ENCODE data around the gene GPC5. TPM values are rescaled to one million over a fixed set of nuclear protein-coding genes. Genes with fewer than 3 reads are reported as not detected.

GPC5 gene
- total and polyA plus RNA-seq, 9 donors, result 0.10 to 1.5 (median 0.38) TPM

DNA sequence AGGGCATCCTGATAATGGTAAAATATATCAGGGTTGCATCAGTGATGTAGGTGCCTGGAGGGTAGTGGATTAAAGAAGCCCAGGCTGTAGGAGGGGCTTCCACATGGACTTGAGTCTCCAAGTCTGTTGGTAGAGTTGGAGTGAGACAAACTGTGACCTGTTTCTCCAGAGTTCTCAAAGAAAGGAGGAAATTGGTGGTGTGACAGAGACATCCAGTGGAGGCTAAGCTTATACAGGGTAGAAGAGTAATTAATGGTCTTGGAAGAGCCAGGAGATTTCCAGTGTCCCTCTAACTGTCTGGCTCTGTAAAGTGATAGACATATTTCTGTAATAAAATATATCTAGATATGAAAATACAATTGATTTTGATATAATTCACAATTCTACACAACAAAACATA lies 61.1 kb downstream of the GPC5 start:
- H3K4me1 ChIP-seq (ENCODE audit: insufficient read depth), result no peaks in the 10 kb centered on the region
- H3K27me3 ChIP-seq, result no peaks in the 10 kb centered on the region
- no peak for DNase-seq
- H3K9me3 ChIP-seq, result no peaks in the 10 kb centered on the region
- H3K36me3 ChIP-seq, result no peaks in the 10 kb centered on the region
- H3K4me3 ChIP-seq, result no peak overlapping the region
- intact Hi-C loops (cut with DNase I), result no loop called here
- no peak for TF ChIP-seq EP300 (IDR thresholded peaks at IDR 0.05)
- TF ChIP-seq, protein P1, sequence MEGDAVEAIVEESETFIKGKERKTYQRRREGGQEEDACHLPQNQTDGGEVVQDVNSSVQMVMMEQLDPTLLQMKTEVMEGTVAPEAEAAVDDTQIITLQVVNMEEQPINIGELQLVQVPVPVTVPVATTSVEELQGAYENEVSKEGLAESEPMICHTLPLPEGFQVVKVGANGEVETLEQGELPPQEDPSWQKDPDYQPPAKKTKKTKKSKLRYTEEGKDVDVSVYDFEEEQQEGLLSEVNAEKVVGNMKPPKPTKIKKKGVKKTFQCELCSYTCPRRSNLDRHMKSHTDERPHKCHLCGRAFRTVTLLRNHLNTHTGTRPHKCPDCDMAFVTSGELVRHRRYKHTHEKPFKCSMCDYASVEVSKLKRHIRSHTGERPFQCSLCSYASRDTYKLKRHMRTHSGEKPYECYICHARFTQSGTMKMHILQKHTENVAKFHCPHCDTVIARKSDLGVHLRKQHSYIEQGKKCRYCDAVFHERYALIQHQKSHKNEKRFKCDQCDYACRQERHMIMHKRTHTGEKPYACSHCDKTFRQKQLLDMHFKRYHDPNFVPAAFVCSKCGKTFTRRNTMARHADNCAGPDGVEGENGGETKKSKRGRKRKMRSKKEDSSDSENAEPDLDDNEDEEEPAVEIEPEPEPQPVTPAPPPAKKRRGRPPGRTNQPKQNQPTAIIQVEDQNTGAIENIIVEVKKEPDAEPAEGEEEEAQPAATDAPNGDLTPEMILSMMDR (IDR thresholded peaks at IDR 0.05), result no peak
- no peak for TF ChIP-seq POLR2A (IDR thresholded peaks at IDR 0.05)
- H3K27ac ChIP-seq, result no peak overlapping the region

DNA sequence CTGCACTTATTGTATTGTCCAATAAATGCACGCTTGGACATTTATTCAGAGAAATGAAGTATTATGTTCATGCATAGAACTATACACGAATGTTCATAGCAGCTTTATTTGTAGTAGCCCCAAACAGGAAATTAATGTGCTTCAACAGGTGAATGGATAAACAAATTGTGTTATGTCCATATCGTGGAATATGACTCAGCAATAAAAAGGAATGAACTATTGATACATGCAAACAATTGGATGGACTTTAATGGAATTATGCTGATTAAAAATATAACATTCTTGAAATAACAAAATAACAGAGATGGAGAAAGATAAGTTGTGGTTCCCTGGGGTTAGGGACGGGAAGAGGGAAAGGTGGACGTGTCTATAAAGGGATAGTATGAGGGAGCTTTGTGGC lies 65.9 kb downstream of the GPC5 start:
- H3K4me1 ChIP-seq (ENCODE audit: insufficient read depth), result no peaks in the 10 kb centered on the region
- no peaks in the 10 kb centered on the region for H3K9me3 ChIP-seq
- no peaks in the 10 kb centered on the region for H3K27me3 ChIP-seq
- TF ChIP-seq EP300 (IDR thresholded peaks at IDR 0.05) (no peak), POLR2A (IDR thresholded peaks at IDR 0.05) (no peak)
- TF ChIP-seq, protein P1 (IDR thresholded peaks at IDR 0.05), result no peak
- H3K4me3 ChIP-seq, result no peak overlapping the region
- no peaks in the 10 kb centered on the region for H3K36me3 ChIP-seq
- intact Hi-C loops (cut with DNase I), result no loop called here
- no peak for DNase-seq
- no peak overlapping the region for H3K27ac ChIP-seq
- 79 to 83% (median 83%) methylated on average over 5 of the region's 5 CpGs for WGBS, 3 donors

DNA sequence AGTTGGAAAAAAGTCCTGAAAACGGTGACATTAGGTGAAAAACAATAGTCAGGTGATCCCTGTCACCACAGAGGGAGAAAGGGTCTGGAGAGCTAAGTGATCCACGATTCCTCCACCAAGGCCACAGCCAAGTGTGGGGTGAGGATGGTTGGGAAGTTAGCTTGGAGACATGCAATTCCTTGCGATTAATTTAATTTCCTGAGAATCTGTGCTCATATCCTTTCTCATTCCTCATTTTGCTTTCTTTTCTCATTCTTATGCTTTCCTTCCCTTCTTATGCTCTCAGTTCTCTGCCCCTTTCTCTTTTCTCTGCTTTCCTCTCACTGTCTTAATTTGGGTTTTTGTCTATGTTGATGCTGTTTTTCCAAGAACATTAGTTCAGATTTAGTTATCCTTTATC lies 68.8 kb downstream of the GPC5 start:
- Histone ChIP-seq H3K27ac (no peak overlapping the region), H3K36me3 (no peaks in the 10 kb centered on the region), H3K4me1 (ENCODE audit: insufficient read depth) (no peaks in the 10 kb centered on the region), H3K9me3 (no peaks in the 10 kb centered on the region), H3K4me3 (no peak overlapping the region), H3K27me3 (no peaks in the 10 kb centered on the region)
- TF ChIP-seq POLR2A (IDR thresholded peaks at IDR 0.05) (no peak), EP300 (IDR thresholded peaks at IDR 0.05) (no peak)
- TF ChIP-seq, protein P1 (IDR thresholded peaks at IDR 0.05), result no peak
- WGBS, 3 donors, result 28 to 50% (median 33%) methylated on average over 3 of the region's 3 CpGs
- no peak for DNase-seq
- intact Hi-C loops (cut with DNase I), result no loop called here

DNA sequence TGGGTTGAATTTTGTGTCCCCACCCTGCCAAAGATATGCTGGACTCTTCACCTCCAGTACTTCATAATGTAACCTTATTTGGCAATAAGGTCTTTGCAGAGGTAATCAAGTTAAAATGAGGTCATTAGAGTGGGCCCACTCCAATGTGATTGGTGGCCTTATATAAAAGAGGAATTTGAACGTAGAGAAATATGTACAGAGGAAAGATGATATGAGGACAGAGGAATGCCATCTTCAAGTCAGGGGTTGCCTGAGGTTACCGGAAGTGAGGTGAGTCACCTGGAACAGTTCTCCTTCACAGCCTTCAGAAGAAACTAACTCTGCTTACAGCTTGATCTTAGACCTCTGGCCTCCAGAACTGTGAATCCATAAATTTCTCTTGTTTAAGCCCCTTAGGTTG lies 69.9 kb downstream of the GPC5 start:
- H3K36me3 ChIP-seq, result no peaks in the 10 kb centered on the region
- 76 to 86% (median 80%) methylated on average over 2 of the region's 2 CpGs for WGBS, 3 donors
- H3K9me3 ChIP-seq, result no peaks in the 10 kb centered on the region
- intact Hi-C loops (cut with DNase I), result no loop called here
- no peak overlapping the region for H3K4me3 ChIP-seq
- H3K4me1 ChIP-seq (ENCODE audit: insufficient read depth), result no peaks in the 10 kb centered on the region
- no peak for TF ChIP-seq EP300 (IDR thresholded peaks at IDR 0.05)
- TF ChIP-seq, protein P1 (IDR thresholded peaks at IDR 0.05), result no peak
- no peak for TF ChIP-seq POLR2A (IDR thresholded peaks at IDR 0.05)
- H3K27me3 ChIP-seq, result no peaks in the 10 kb centered on the region
- H3K27ac ChIP-seq, result no peak overlapping the region
- no peak for DNase-seq

Measured in ovary (tissue), 9 donors.